ENCODE measurements around the gene TNFAIP8.

Gene TNFAIP8

DNA sequence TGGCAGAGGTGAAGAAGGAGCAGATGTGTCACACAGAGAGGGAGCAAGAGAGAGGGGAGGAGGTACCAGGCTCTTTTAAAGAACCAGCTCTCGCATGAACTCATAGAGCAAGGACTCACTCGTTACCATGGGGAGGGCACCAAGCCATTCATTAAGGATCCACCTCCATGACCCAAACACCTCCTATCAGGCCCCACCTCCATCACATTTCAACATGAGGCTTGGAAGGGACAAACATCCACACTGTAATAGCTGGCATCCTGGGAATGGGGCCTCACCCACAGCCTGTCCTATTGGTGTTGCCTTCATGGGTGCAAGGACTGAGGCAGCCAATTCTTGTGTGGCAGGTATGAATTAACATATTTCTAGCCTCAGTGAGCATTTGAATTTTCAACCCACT lies 11.6 kb upstream of the TNFAIP8 start:
- no peak for TF ChIP-seq CTCF (conservative IDR thresholded peaks at IDR 0.05; ENCODE audit: low read depth, low read length)
- no peak for DNase-seq (ENCODE audit: low read depth)
- no peak overlapping the region for H3K4me3 ChIP-seq (ENCODE audit: low read depth, low read length)

DNA sequence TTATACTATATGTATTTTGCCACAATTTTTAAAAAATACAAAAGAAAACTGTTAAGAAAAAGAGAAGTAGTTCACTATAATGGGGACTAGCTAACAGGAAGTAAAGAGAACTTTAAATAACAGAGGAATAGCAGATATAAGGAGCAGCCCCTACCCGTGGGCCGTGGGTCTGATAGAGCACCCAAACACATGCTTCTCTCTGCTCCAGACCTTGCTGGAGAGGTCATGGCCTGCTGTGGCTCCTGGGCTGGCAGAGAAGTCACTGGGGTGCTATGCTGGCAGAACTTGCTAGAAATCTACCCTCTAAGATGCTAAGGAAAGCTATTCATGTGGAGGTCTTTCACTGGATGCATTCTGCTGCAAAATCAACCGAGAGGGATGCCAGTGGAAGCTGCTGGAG lies 10.0 kb upstream of the TNFAIP8 start:
- no peak overlapping the region for H3K4me3 ChIP-seq (ENCODE audit: low read depth, low read length)
- DNase-seq (ENCODE audit: low read depth): no peak
- TF ChIP-seq CTCF (conservative IDR thresholded peaks at IDR 0.05; ENCODE audit: low read depth, low read length): no peak

- TF ChIP-seq CTCF (conservative IDR thresholded peaks at IDR 0.05; ENCODE audit: low read depth, low read length): no peak
- DNase-seq (ENCODE audit: low read depth): no peak
- H3K4me3 ChIP-seq (ENCODE audit: low read depth, low read length): no peak overlapping the region
Measured at GRCh38 chr5:119346394-119346793, 9.4 kb upstream of the TNFAIP8 start.

GRCh38 chr5:119347574-119347973 lies 8.2 kb upstream of the TNFAIP8 start:
- no peak for DNase-seq (ENCODE audit: low read depth)
- no peak for TF ChIP-seq CTCF (conservative IDR thresholded peaks at IDR 0.05; ENCODE audit: low read depth, low read length)
- no peak overlapping the region for H3K4me3 ChIP-seq (ENCODE audit: low read depth, low read length)

DNA sequence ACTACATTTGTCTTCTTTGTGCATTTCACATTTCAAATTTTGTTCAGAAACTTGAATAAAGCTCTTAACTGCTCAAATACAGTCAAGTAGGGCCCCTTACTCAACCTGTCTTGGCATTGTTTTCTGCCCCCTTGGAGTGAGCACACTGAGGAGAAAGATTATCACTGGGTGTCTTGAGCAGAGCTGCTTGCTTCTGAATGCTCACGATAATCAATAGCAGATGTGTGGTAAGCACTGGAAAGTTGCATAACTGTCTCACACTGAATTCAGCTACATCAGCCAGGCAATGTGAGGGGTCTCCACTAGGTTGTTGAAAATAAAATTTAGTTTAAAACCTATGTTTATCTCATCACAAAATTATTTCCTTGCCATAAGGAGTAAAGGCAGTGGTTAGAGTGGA lies 7.8 kb upstream of the TNFAIP8 start:
- peak; percentile 55 for DNase-seq (ENCODE audit: low read depth)
- no peak overlapping the region for H3K4me3 ChIP-seq (ENCODE audit: low read depth, low read length)
- no peak for TF ChIP-seq CTCF (conservative IDR thresholded peaks at IDR 0.05; ENCODE audit: low read depth, low read length)

- TF ChIP-seq CTCF (conservative IDR thresholded peaks at IDR 0.05; ENCODE audit: low read depth, low read length): no peak
- no peak overlapping the region for H3K4me3 ChIP-seq (ENCODE audit: low read depth, low read length)
- DNase-seq (ENCODE audit: low read depth): no peak
Measured at GRCh38 chr5:119353213-119353612, 2.6 kb upstream of the TNFAIP8 start.

DNA sequence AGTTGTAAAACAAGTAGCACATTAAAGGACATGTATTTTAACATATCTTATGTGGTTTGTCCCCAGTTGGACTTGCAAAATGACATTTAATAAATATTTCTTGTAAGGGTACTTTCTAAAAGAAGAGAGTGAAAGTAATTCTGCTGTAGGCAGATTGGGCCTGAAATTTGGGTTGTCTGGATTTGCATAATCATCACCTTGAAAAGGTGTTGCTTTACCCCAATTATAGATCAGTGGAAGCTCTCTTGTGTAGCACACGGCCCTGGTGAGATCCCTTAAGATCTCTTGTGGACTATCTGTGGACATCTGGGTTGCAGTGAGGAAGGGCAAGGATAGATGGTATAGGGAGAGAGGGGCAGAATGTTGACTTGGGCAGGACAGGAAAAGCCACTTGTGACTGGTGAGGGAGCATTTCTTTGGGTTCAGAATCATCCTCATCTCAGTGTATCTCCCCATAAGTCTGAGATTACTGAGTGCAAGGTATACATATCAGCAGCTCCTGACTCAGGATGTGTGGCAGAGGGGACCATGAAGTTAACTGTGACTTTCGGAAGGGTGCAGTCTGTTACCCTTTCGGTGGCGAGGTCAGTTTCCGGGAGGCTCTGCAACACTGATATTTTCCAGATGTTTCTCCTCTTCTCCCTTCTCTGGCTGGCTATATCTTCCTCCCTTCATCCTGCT lies 2.0 kb upstream of the TNFAIP8 start:
- H3K4me3 ChIP-seq (ENCODE audit: low read depth, low read length): no peak overlapping the region
- no peak for DNase-seq (ENCODE audit: low read depth)
- no peak for TF ChIP-seq CTCF (conservative IDR thresholded peaks at IDR 0.05; ENCODE audit: low read depth, low read length)

Data from choroid plexus epithelial cell (primary cell).